ENCODE results near the gene NFIX. TPM values are rescaled to one million over a fixed set of nuclear protein-coding genes. Genes with fewer than 3 reads are reported as not detected.

NFIX gene
- total and polyA plus RNA-seq, 7 donors: 22.2 to 347 (median 220) TPM

GRCh38 chr19:13051557-13052165, 56.4 kb downstream of the NFIX start:
- DNase-seq (peak; percentile 74 to 88), ATAC-seq (peak; percentile 70 to 82 (median 79))
- Histone ChIP-seq H3K4me1 (peaks cover 94% of the 10 kb centered on the region), H3K9me3 (no peaks in the 10 kb centered on the region), H3K27ac (peak overlapping the region; percentile 81), H3K27me3 (ENCODE audit: insufficient read depth in 3 of 3, low read length in 2 of 3) (no peaks in the 10 kb centered on the region), H3K4me3 (peak overlapping the region; percentile 50), H3K36me3 (ENCODE audit: insufficient read depth in 1 of 2, low read depth in 1 of 2) (no peaks in the 10 kb centered on the region)
- TF ChIP-seq CTCF (IDR thresholded peaks at IDR 0.05): no peak
- intact Hi-C loops (cut with DNase I): no loop called here
- WGBS, 3 donors: 1 to 4% (median 3%) methylated on average over 18 to 23 of the region's 23 CpGs

DNA sequence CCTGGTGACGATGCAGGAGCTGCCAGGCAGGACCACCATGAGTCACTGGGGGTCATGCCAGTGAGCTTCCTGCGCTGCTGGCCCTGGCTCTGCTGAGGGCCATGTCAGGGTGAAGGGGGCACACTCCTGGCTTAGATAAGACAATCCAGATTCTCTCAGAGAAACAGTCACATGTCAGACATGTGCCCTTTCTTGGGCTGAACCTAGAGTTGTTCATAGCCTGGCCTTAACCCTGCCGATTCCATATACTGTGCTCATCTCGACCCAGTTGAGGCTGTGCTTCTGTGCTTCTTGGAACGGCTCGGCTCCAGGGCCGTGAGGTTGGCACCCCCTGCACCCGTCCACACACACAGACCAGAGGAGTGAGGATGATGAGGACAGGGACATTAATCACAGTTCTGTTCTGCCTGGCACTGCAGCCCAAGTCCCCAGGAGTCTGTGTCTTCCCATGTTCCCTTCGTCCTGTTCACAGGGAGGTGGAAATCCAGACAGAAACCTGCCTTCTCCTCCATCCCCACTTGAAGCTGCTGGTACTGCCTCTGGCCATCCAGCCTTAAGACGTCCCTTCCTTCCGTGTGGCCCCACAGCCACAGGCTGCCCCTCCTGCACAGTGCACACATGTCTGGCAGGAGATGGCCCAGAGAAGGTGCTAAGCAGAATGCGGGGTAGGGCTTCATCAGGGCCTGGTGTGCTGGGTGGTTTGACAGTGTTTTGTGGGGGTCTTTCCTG, 57.3 kb downstream of the NFIX start:
- DNase-seq (no peak), ATAC-seq (no peak)
- H3K27me3 ChIP-seq (ENCODE audit: insufficient read depth in 3 of 3, low read length in 2 of 3): no peaks in the 10 kb centered on the region
- intact Hi-C loops (cut with DNase I): no loop called here
- peak overlapping the region; percentile 50 for H3K4me3 ChIP-seq
- no peaks in the 10 kb centered on the region for H3K9me3 ChIP-seq
- WGBS, 3 donors: 25 to 42% (median 26%) methylated on average over 12 of the region's 12 CpGs
- H3K27ac ChIP-seq: peak overlapping the region; percentile 81
- H3K4me1 ChIP-seq: peaks cover 94% of the 10 kb centered on the region
- TF ChIP-seq CTCF (IDR thresholded peaks at IDR 0.05): no peak
- no peaks in the 10 kb centered on the region for H3K36me3 ChIP-seq (ENCODE audit: insufficient read depth in 1 of 2, low read depth in 1 of 2)

DNA sequence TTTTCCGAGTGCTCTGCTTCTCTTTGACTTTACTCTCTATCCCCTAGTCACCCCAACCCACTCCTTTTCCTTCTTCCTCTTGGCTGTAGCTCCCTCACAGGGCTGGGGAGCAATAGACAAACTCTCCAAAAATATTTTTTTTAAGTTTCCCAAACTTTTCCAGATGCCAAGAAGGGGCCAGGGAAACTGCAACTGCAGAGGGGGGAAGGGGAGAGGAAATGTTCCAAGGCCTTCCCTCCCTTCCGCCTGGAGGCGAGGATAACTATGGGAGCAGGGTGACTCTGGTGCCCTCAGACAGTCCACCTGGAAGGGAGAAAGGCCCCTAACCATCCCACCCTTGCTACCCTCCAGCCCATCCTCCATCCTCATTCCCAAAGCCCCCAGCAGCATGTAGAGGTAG, 58.0 kb downstream of the NFIX start:
- 29 to 71% (median 39%) methylated on average over 1 to 3 of the region's 3 CpGs for WGBS, 3 donors
- DNase-seq: no peak

DNA sequence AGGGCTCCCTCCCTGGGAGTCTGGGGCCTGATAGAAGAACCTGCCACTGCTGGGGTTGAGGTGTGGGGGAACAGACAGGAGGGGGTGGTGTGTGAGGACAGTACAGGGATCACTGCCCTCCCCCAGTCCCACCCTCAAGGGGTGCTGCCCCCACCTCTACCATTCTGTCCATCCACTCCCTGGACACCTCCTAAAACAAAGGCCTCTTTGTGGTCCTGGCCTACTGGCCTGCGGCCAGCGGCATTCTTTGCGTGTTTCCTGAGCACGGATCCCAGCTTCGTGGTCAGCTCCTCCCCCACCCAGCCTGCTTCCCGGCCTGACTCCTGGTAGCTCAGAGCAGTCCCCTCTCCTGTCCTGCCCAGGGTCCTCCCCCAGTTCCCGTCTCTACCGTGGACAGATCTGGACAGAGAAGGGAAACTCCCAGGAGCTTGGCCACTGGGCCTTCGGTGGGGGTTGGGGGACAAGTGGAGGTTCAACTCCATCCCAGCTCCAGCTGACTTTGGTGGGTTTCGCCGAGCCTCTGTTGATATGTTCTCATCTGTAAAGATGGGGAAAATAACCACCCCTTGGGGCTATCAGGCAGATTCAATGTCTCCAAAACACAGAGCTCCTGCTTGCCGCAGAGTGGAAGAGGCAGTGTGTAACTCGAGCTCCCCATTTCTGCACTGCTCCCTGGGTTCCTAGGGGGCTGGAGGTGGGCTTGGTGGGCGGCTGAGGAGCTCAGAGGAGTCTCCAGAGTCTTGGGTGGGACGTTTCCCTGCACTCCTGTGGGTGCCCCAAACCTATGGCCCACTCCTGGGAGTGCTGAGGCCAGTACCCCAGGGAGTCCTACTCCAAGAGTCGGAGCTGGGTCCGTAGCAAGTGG, 58.7 kb downstream of the NFIX start:
- no peak for TF ChIP-seq CTCF (IDR thresholded peaks at IDR 0.05)
- intact Hi-C loops (cut with DNase I): no loop called here
- DNase-seq (peak; percentile 87 to 90), ATAC-seq (peak; percentile 27 to 54 (median 46))
- Histone ChIP-seq H3K27me3 (ENCODE audit: insufficient read depth in 3 of 3, low read length in 2 of 3) (no peaks in the 10 kb centered on the region), H3K27ac (peak overlapping the region; percentile 81), H3K4me1 (peaks cover 100% of the 10 kb centered on the region), H3K36me3 (ENCODE audit: insufficient read depth in 1 of 2, low read depth in 1 of 2) (no peaks in the 10 kb centered on the region), H3K4me3 (peak overlapping the region; percentile 13), H3K9me3 (no peaks in the 10 kb centered on the region)
- WGBS, 3 donors: 14 to 29% (median 17%) methylated on average over 16 to 17 of the region's 17 CpGs

More for the DNA sequence above, 58.0 kb downstream of the NFIX start:
- no peaks in the 10 kb centered on the region for H3K9me3 ChIP-seq
- no peaks in the 10 kb centered on the region for H3K36me3 ChIP-seq (ENCODE audit: insufficient read depth in 1 of 2, low read depth in 1 of 2)
- no peak overlapping the region for H3K4me3 ChIP-seq
- H3K27ac ChIP-seq: peak overlapping the region; percentile 81
- intact Hi-C loops (cut with DNase I): no loop called here
- H3K27me3 ChIP-seq (ENCODE audit: insufficient read depth in 3 of 3, low read length in 2 of 3): no peaks in the 10 kb centered on the region
- TF ChIP-seq CTCF (IDR thresholded peaks at IDR 0.05): no peak
- H3K4me1 ChIP-seq: peaks cover 95% of the 10 kb centered on the region
- no peak for ATAC-seq

Data from psoas muscle (tissue), 8 donors.